ENCODE results near the gene CD151. TPM values are rescaled to one million over a fixed set of nuclear protein-coding genes. Genes with fewer than 3 reads are reported as not detected.

The CD151 gene
- total RNA-seq, 1 donor from 2014 or later, result 377 TPM

DNA sequence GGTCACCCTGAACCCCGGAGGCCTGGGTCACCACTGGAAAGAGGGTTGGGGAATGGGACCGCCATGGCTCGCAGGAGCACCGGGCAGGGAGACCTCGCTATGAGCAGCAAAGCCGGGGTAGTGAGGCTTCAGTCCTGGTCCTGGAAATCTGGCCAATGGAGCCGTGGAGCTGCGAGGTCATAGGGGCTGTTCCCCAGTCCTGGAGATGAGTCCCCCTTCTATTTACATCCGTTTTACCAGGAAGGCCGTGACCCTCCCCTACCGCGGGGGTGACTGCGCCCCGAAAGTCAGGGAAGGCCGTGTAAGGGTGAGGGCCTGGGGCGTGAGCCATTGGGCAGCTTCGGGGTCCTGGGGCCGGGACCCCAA lies 28.2 kb upstream of the CD151 start:
- Mint-ChIP-seq H3K4me3 (ENCODE audit: unreplicated experiment) (peak overlapping the region; percentile 68), H3K27ac (ENCODE audit: unreplicated experiment) (peak overlapping the region; percentile 18), H3K9me3 (ENCODE audit: unreplicated experiment) (no peaks in the 10 kb centered on the region), H3K36me3 (ENCODE audit: unreplicated experiment) (no peaks in the 10 kb centered on the region), H3K4me1 (ENCODE audit: unreplicated experiment) (peaks cover 19% of the 10 kb centered on the region), H3K27me3 (ENCODE audit: unreplicated experiment) (no peaks in the 10 kb centered on the region)
- TF ChIP-seq, protein P1, sequence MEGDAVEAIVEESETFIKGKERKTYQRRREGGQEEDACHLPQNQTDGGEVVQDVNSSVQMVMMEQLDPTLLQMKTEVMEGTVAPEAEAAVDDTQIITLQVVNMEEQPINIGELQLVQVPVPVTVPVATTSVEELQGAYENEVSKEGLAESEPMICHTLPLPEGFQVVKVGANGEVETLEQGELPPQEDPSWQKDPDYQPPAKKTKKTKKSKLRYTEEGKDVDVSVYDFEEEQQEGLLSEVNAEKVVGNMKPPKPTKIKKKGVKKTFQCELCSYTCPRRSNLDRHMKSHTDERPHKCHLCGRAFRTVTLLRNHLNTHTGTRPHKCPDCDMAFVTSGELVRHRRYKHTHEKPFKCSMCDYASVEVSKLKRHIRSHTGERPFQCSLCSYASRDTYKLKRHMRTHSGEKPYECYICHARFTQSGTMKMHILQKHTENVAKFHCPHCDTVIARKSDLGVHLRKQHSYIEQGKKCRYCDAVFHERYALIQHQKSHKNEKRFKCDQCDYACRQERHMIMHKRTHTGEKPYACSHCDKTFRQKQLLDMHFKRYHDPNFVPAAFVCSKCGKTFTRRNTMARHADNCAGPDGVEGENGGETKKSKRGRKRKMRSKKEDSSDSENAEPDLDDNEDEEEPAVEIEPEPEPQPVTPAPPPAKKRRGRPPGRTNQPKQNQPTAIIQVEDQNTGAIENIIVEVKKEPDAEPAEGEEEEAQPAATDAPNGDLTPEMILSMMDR (IDR thresholded peaks at IDR 0.05), result no peak
- DNase-seq (ENCODE audit: extremely low spot score, unreplicated experiment), result no peak

GRCh38 chr11:808427-809286 lies 24.1 kb upstream of the CD151 start:
- H3K27me3 Mint-ChIP-seq (ENCODE audit: unreplicated experiment), result no peaks in the 10 kb centered on the region
- TF ChIP-seq, protein P1 (IDR thresholded peaks at IDR 0.05), result no peak
- H3K9me3 Mint-ChIP-seq (ENCODE audit: unreplicated experiment), result no peaks in the 10 kb centered on the region
- H3K4me3 Mint-ChIP-seq (ENCODE audit: unreplicated experiment), result peak overlapping the region; percentile 87
- peaks cover 36% of the 10 kb centered on the region for H3K4me1 Mint-ChIP-seq (ENCODE audit: unreplicated experiment)
- H3K36me3 Mint-ChIP-seq (ENCODE audit: unreplicated experiment), result peaks cover 9% of the 10 kb centered on the region
- H3K27ac Mint-ChIP-seq (ENCODE audit: unreplicated experiment), result peak overlapping the region; percentile 99
- DNase-seq (ENCODE audit: extremely low spot score, unreplicated experiment), result no peak

GRCh38 chr11:809287-810039 lies 23.3 kb upstream of the CD151 start, which contains the start of gene RPLP2:
TSS of gene RPLP2 (plus strand) at chr11:809967. CDS start at chr11:810235, 268 bp downstream.
- TF ChIP-seq, protein P1 (IDR thresholded peaks at IDR 0.05), result no peak
- no peaks in the 10 kb centered on the region for H3K27me3 Mint-ChIP-seq (ENCODE audit: unreplicated experiment)
- H3K27ac Mint-ChIP-seq (ENCODE audit: unreplicated experiment), result peak within 1 kb of the TSS; percentile 99
- peaks cover 11% of the 10 kb centered on the region for H3K36me3 Mint-ChIP-seq (ENCODE audit: unreplicated experiment)
- peaks cover 32% of the 10 kb centered on the region for H3K4me1 Mint-ChIP-seq (ENCODE audit: unreplicated experiment)
- no peaks in the 10 kb centered on the region for H3K9me3 Mint-ChIP-seq (ENCODE audit: unreplicated experiment)
- peak within 1 kb of the TSS; percentile 87 for H3K4me3 Mint-ChIP-seq (ENCODE audit: unreplicated experiment)
- peak; percentile 98 for DNase-seq (ENCODE audit: extremely low spot score, unreplicated experiment)

DNA sequence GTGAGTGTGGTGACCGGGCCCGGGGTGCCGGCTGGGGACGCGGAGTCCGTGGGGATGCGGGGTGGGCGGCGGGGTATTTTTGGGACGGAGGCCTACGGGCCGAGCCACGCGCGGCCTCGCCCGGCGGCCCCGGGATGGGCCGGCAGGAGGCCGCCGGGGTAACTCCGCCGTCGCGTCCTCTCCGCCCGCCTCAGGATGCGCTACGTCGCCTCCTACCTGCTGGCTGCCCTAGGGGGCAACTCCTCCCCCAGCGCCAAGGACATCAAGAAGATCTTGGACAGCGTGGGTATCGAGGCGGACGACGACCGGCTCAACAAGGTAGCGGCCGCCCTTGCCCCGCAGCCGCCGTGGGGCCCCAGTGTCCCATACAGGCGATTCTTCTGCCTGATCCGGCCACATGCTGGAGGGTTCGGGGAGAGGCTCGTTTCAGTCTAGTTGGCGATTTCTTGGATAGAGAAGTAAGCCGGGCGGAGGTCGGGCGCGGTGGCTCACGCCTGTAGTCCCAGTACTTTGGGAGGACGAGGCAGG lies 22.6 kb upstream of the CD151 start:
- DNase-seq (ENCODE audit: extremely low spot score, unreplicated experiment), result no peak
- Mint-ChIP-seq H3K27me3 (ENCODE audit: unreplicated experiment) (no peaks in the 10 kb centered on the region), H3K36me3 (ENCODE audit: unreplicated experiment) (peaks cover 11% of the 10 kb centered on the region), H3K4me3 (ENCODE audit: unreplicated experiment) (peak overlapping the region; percentile 87), H3K27ac (ENCODE audit: unreplicated experiment) (peak overlapping the region; percentile 99), H3K4me1 (ENCODE audit: unreplicated experiment) (peaks cover 30% of the 10 kb centered on the region), H3K9me3 (ENCODE audit: unreplicated experiment) (no peaks in the 10 kb centered on the region)
- TF ChIP-seq, protein P1 (IDR thresholded peaks at IDR 0.05), result peak; percentile 7
